Measurements from ENCODE around the gene ARHGAP12.

ARHGAP12 gene

DNA sequence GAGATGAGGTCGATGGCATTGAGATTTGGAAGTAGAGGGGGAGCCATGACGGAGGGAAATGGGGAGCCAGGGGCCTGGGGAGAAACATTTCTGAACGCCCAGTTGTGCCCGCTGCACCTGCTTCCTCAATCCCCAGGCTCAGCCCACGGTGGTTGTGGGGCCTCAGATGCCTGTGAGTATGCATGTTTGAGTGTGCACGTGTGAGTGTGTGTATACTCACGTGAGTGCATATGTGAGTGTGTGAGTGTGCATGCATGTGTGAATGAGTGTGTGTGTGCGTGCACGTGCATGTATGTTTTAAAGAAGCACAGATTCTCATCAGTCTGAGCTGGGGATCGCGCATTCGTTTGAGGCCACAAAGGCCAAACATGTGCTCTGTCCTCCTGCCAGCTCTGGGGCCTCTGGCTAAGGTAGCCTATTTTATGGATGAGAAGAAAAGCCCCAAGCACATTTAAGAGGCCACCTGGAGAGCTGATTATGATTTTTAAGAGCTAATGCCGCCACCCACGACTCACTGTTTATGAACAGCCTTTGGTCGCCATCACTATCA lies 154.8 kb downstream of the ARHGAP12 start:
- Histone ChIP-seq H3K27me3 (ENCODE audit: low read length) (no peaks in the 10 kb centered on the region), H3F3A (ENCODE audit: insufficient read depth) (no peaks in the 10 kb centered on the region), H3K9ac (ENCODE audit: low read length) (no peak overlapping the region), H3K9me3 (ENCODE audit: insufficient read depth, low read length) (no peaks in the 10 kb centered on the region), H3K79me2 (ENCODE audit: insufficient read depth, low read length) (no peaks in the 10 kb centered on the region), H3K27ac (ENCODE audit: low read depth, low read length) (no peak overlapping the region), H3K36me3 (ENCODE audit: low read length) (no peaks in the 10 kb centered on the region), H3K9me2 (replicated peaks; ENCODE audit: insufficient read depth, low read length) (no peaks in the 10 kb centered on the region), H2AFZ (ENCODE audit: low read depth, low read length, severe bottlenecking) (no peak overlapping the region), H3K4me3 (ENCODE audit: insufficient read depth, low read length, poor library complexity, severe bottlenecking) (no peak overlapping the region), H3K4me2 (ENCODE audit: low read depth, low read length, poor library complexity, severe bottlenecking) (no peak overlapping the region), H4K20me1 (ENCODE audit: low read depth, low read length) (no peaks in the 10 kb centered on the region)
- TF ChIP-seq EZH2phosphoT487 (conservative IDR thresholded peaks at IDR 0.05; ENCODE audit: low read length): no peak
- TF ChIP-seq, protein P1, sequence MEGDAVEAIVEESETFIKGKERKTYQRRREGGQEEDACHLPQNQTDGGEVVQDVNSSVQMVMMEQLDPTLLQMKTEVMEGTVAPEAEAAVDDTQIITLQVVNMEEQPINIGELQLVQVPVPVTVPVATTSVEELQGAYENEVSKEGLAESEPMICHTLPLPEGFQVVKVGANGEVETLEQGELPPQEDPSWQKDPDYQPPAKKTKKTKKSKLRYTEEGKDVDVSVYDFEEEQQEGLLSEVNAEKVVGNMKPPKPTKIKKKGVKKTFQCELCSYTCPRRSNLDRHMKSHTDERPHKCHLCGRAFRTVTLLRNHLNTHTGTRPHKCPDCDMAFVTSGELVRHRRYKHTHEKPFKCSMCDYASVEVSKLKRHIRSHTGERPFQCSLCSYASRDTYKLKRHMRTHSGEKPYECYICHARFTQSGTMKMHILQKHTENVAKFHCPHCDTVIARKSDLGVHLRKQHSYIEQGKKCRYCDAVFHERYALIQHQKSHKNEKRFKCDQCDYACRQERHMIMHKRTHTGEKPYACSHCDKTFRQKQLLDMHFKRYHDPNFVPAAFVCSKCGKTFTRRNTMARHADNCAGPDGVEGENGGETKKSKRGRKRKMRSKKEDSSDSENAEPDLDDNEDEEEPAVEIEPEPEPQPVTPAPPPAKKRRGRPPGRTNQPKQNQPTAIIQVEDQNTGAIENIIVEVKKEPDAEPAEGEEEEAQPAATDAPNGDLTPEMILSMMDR (IDR thresholded peaks at IDR 0.05; ENCODE audit: insufficient read depth, low read length, poor library complexity, severe bottlenecking): no peak

- no peaks in the 10 kb centered on the region for H3K79me2 ChIP-seq (ENCODE audit: insufficient read depth, low read length)
- no peak overlapping the region for H3K4me3 ChIP-seq (ENCODE audit: insufficient read depth, low read length, poor library complexity, severe bottlenecking)
- H3K4me2 ChIP-seq (ENCODE audit: low read depth, low read length, poor library complexity, severe bottlenecking): no peak overlapping the region
- H2AFZ ChIP-seq (ENCODE audit: low read depth, low read length, severe bottlenecking): no peak overlapping the region
- no peaks in the 10 kb centered on the region for H3F3A ChIP-seq (ENCODE audit: insufficient read depth)
- H3K9me2 ChIP-seq (replicated peaks; ENCODE audit: insufficient read depth, low read length): no peaks in the 10 kb centered on the region
- no peaks in the 10 kb centered on the region for H4K20me1 ChIP-seq (ENCODE audit: low read depth, low read length)
- TF ChIP-seq, protein P1 (IDR thresholded peaks at IDR 0.05; ENCODE audit: insufficient read depth, low read length, poor library complexity, severe bottlenecking): no peak
- TF ChIP-seq EZH2phosphoT487 (conservative IDR thresholded peaks at IDR 0.05; ENCODE audit: low read length): no peak
- no peak overlapping the region for H3K9ac ChIP-seq (ENCODE audit: low read length)
- H3K9me3 ChIP-seq (ENCODE audit: insufficient read depth, low read length): no peaks in the 10 kb centered on the region
- no peak overlapping the region for H3K27ac ChIP-seq (ENCODE audit: low read depth, low read length)
- no peaks in the 10 kb centered on the region for H3K27me3 ChIP-seq (ENCODE audit: low read length)
- H3K36me3 ChIP-seq (ENCODE audit: low read length): no peaks in the 10 kb centered on the region
Observed at GRCh38 chr10:31771331-31771831, 157.2 kb downstream of the ARHGAP12 start.

- Histone ChIP-seq H3K27ac (ENCODE audit: low read depth, low read length) (no peak overlapping the region), H3F3A (ENCODE audit: insufficient read depth) (no peaks in the 10 kb centered on the region), H3K79me2 (ENCODE audit: insufficient read depth, low read length) (no peaks in the 10 kb centered on the region), H3K36me3 (ENCODE audit: low read length) (no peaks in the 10 kb centered on the region), H3K27me3 (ENCODE audit: low read length) (no peaks in the 10 kb centered on the region), H3K9ac (ENCODE audit: low read length) (no peak overlapping the region), H4K20me1 (ENCODE audit: low read depth, low read length) (no peaks in the 10 kb centered on the region), H3K9me2 (replicated peaks; ENCODE audit: insufficient read depth, low read length) (no peaks in the 10 kb centered on the region), H3K4me3 (ENCODE audit: insufficient read depth, low read length, poor library complexity, severe bottlenecking) (no peak overlapping the region), H2AFZ (ENCODE audit: low read depth, low read length, severe bottlenecking) (no peak overlapping the region), H3K4me2 (ENCODE audit: low read depth, low read length, poor library complexity, severe bottlenecking) (no peak overlapping the region), H3K9me3 (ENCODE audit: insufficient read depth, low read length) (no peaks in the 10 kb centered on the region)
- TF ChIP-seq EZH2phosphoT487 (conservative IDR thresholded peaks at IDR 0.05; ENCODE audit: low read length): no peak
- TF ChIP-seq, protein P1 (IDR thresholded peaks at IDR 0.05; ENCODE audit: insufficient read depth, low read length, poor library complexity, severe bottlenecking): peak; percentile 63
Observed at GRCh38 chr10:31770307-31770902, 158.2 kb downstream of the ARHGAP12 start.

Data from SU-DHL-6 (cell line).